OCI-LY3 (cell line): Measurements from ENCODE around the gene CMTM1.

Experiments
- H2AFZ ChIP-seq: fragments of 200-600, 300-600 bp; shearing (Covaris generic); 2 replicates; pipeline ENCODE4 v1.6.0; 2014; ENCODE audit warnings: antibody characterized with exemption, low read depth, low read length
- H3K27ac ChIP-seq: fragments of 200-600, 300-600 bp; sonication (generic); 2 replicates; pipeline ENCODE4 v1.5.1; 2014; ENCODE audit warnings: mild to moderate bottlenecking, low read length, moderate library complexity, mixed read lengths
- H3K27me3 ChIP-seq: fragments of 200-600, 300-600 bp; sonication (generic); 2 replicates; pipeline ENCODE4 v1.6.1; 2014; ENCODE audit warnings: low read depth, low read length, mixed read lengths
- H3K36me3 ChIP-seq: fragments of 200-600, 300-600 bp; sonication (generic); replicated peaks from 2 replicates; pipeline ENCODE3; 2014; ENCODE audit warnings: low read depth, low read length, mixed read lengths
- H3K4me1 ChIP-seq: fragments of 300-600, 200-600 bp; sonication (generic); 2 replicates; pipeline ENCODE4 v1.6.1; 2014; ENCODE audit warnings: low read length, mixed read lengths
- H3K4me2 ChIP-seq: fragments of 200-600, 300-600 bp; sonication (generic); 2 replicates; pipeline ENCODE4 v1.6.1; 2014; ENCODE audit warnings: low read length, mixed read lengths
- H3K4me3 ChIP-seq: fragments of 300-600, 200-600 bp; sonication (generic); 2 replicates; pipeline ENCODE4 v1.5.1; 2014; ENCODE audit warnings: antibody characterized with exemption, mild to moderate bottlenecking, low read length, moderate library complexity
- H3K79me2 ChIP-seq: fragments of 300-600, 200-600 bp; shearing (Covaris generic); 2 replicates; pipeline ENCODE4 v1.6.1; 2014; ENCODE audit warnings: mild to moderate bottlenecking, low read length, mixed read lengths
- H3K9ac ChIP-seq: fragments of 300-600, 200-600 bp; shearing (Covaris generic); 2 replicates; pipeline ENCODE4 v1.6.0; 2014; ENCODE audit warnings: mild to moderate bottlenecking, low read length, moderate library complexity
- H3K9me3 ChIP-seq: fragments of 200-600, 300-600 bp; shearing (Covaris generic); 2 replicates; pipeline ENCODE4 v1.6.1; 2014; ENCODE audit warnings: low read length, mixed read lengths; ENCODE audit not compliant: insufficient read depth
- H4K20me1 ChIP-seq: fragments of 200-600, 300-600 bp; sonication (generic); 2 replicates; pipeline ENCODE4 v1.6.1; 2016; ENCODE audit warnings: low read length, mixed read lengths; ENCODE audit not compliant: insufficient read depth
- EZH2phosphoT487 ChIP-seq: fragments of 200-600 bp; shearing (Covaris generic); IDR thresholded peaks from 2 replicates; pipeline ENCODE4 v1.6.1; 2018; ENCODE audit warnings: antibody characterized with exemption, mixed run types, low read depth
- TF ChIP-seq, protein P1 (sequence below): fragments of 200-600, 300-600 bp; sonication (generic); IDR thresholded peaks from 2 replicates; pipeline ENCODE4 v1.5.1; 2014; ENCODE audit warnings: antibody characterized with exemption, low read length, low read depth

CMTM1 gene

GRCh38 chr16:66585481-66586239 lies 19.4 kb downstream of the CMTM1 start:
- H2AFZ ChIP-seq, result no peak overlapping the region
- no peaks in the 10 kb centered on the region for H3K9me3 ChIP-seq
- H4K20me1 ChIP-seq, result no peaks in the 10 kb centered on the region
- H3K27me3 ChIP-seq, result peaks cover 3% of the 10 kb centered on the region
- no peak overlapping the region for H3K27ac ChIP-seq
- no peaks in the 10 kb centered on the region for H3K79me2 ChIP-seq
- peaks cover 22% of the 10 kb centered on the region for H3K4me1 ChIP-seq
- H3K4me2 ChIP-seq, result no peak overlapping the region
- no peak overlapping the region for H3K9ac ChIP-seq
- TF ChIP-seq, protein P1, sequence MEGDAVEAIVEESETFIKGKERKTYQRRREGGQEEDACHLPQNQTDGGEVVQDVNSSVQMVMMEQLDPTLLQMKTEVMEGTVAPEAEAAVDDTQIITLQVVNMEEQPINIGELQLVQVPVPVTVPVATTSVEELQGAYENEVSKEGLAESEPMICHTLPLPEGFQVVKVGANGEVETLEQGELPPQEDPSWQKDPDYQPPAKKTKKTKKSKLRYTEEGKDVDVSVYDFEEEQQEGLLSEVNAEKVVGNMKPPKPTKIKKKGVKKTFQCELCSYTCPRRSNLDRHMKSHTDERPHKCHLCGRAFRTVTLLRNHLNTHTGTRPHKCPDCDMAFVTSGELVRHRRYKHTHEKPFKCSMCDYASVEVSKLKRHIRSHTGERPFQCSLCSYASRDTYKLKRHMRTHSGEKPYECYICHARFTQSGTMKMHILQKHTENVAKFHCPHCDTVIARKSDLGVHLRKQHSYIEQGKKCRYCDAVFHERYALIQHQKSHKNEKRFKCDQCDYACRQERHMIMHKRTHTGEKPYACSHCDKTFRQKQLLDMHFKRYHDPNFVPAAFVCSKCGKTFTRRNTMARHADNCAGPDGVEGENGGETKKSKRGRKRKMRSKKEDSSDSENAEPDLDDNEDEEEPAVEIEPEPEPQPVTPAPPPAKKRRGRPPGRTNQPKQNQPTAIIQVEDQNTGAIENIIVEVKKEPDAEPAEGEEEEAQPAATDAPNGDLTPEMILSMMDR, result no peak
- TF ChIP-seq EZH2phosphoT487, result no peak
- H3K36me3 ChIP-seq, result no peaks in the 10 kb centered on the region
- H3K4me3 ChIP-seq, result no peak overlapping the region

DNA sequence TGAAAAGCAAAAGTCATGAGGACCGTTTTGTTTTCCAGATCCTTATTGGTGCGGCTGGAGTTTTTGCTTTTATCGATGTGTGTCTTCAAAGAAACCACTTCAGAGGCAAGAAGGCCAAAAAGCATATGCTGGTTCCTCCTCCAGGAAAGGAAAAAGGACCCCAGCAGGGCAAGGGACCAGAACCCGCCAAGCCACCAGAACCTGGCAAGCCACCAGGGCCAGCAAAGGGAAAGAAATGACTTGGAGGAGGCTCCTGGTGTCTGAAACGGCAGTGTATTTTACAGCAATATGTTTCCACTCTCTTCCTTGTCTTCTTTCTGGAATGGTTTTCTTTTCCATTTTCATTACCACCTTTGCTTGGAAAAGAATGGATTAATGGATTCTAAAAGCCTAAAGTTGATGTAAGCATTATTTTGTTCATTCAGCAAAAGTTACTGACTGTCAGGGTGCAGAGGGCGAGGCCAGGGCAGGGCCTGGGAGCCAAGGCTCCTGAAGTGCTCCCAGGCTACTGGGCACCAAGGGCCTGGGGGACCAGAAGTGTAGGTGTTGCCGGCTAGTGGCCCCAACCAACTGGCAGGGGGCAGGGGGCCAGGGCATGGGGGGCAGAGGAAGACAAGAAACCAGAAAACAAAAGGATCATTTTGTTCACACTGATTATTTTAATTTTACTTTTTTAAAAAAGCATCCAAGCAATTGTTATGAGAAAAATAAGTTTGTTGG lies 21.8 kb downstream of the CMTM1 start:
- no peaks in the 10 kb centered on the region for H4K20me1 ChIP-seq
- no peak overlapping the region for H3K9ac ChIP-seq
- peak overlapping the region; percentile 31 for H3K4me2 ChIP-seq
- no peaks in the 10 kb centered on the region for H3K9me3 ChIP-seq
- peaks cover 7% of the 10 kb centered on the region for H3K27me3 ChIP-seq
- H3K79me2 ChIP-seq, result no peaks in the 10 kb centered on the region
- peaks cover 27% of the 10 kb centered on the region for H3K4me1 ChIP-seq
- TF ChIP-seq EZH2phosphoT487, result no peak
- TF ChIP-seq, protein P1, result no peak
- no peaks in the 10 kb centered on the region for H3K36me3 ChIP-seq
- peak overlapping the region; percentile 70 for H2AFZ ChIP-seq
- no peak overlapping the region for H3K27ac ChIP-seq
- no peak overlapping the region for H3K4me3 ChIP-seq

- Histone ChIP-seq H3K4me1 (peaks cover 29% of the 10 kb centered on the region), H3K9ac (peak overlapping the region; percentile 57; the same call in 1 of the 2 replicates), H3K4me2 (peak overlapping the region; percentile 65), H3K4me3 (no peak overlapping the region), H3K27me3 (peaks cover 14% of the 10 kb centered on the region), H4K20me1 (no peaks in the 10 kb centered on the region), H3K79me2 (no peaks in the 10 kb centered on the region), H3K36me3 (no peaks in the 10 kb centered on the region), H3K27ac (no peak overlapping the region), H3K9me3 (peaks cover 4% of the 10 kb centered on the region; the same call in 1 of the 2 replicates), H2AFZ (peak overlapping the region; percentile 75; the same call in 1 of the 2 replicates)
- TF ChIP-seq EZH2phosphoT487, result no peak
- TF ChIP-seq, protein P1, result peak; percentile 95
Measured at GRCh38 chr16:66588981-66589713, 22.9 kb downstream of the CMTM1 start.

GRCh38 chr16:66590322-66590721 lies 24.1 kb downstream of the CMTM1 start:
- peaks cover 16% of the 10 kb centered on the region for H3K27me3 ChIP-seq
- peak overlapping the region; percentile 65 for H3K4me2 ChIP-seq
- peaks cover 4% of the 10 kb centered on the region; the same call in 1 of the 2 replicates for H3K9me3 ChIP-seq
- peak overlapping the region; percentile 72 for H3K4me3 ChIP-seq
- H3K27ac ChIP-seq, result peak overlapping the region; percentile 1; the same call in 1 of the 2 replicates
- H3K79me2 ChIP-seq, result no peaks in the 10 kb centered on the region
- TF ChIP-seq EZH2phosphoT487, result no peak
- TF ChIP-seq, protein P1, result no peak
- no peaks in the 10 kb centered on the region for H3K36me3 ChIP-seq
- 0 out of 2 replicates have a peak overlapping the region, but pooled peaks have one; percentile 23 for H2AFZ ChIP-seq
- peaks cover 41% of the 10 kb centered on the region for H3K4me1 ChIP-seq
- no peaks in the 10 kb centered on the region for H4K20me1 ChIP-seq
- H3K9ac ChIP-seq, result peak overlapping the region; percentile 57
